Upper lobe of left lung (tissue), 4 donors: ENCODE results near the gene CD8B.

Experiments used
- POLR2AphosphoS5 ChIP-seq, 2 donors: sonication (generic); formaldehyde crosslinking; IDR thresholded peaks; one replicate each; pipeline ENCODE4 v1.5.1; 2017; ENCODE audit warnings: antibody characterized with exemption in 2 of 2
- TF ChIP-seq, protein P1 (sequence below), 6 experiments: fragments of 450-650 bp in 4 of 6; fragments of 200-600 bp in 2 of 6; sonication (generic) in 2 of 6; IDR thresholded peaks; one replicate each; pipeline ENCODE4 v1.5.1; 2016 to 2019; ENCODE audit warnings: antibody characterized with exemption in 6 of 6

GRCh38 chr2:86806059-86806857, 55.4 kb downstream of the CD8B start:
- no peak for TF ChIP-seq POLR2AphosphoS5 (IDR thresholded peaks at IDR 0.05)
- TF ChIP-seq, protein P1, sequence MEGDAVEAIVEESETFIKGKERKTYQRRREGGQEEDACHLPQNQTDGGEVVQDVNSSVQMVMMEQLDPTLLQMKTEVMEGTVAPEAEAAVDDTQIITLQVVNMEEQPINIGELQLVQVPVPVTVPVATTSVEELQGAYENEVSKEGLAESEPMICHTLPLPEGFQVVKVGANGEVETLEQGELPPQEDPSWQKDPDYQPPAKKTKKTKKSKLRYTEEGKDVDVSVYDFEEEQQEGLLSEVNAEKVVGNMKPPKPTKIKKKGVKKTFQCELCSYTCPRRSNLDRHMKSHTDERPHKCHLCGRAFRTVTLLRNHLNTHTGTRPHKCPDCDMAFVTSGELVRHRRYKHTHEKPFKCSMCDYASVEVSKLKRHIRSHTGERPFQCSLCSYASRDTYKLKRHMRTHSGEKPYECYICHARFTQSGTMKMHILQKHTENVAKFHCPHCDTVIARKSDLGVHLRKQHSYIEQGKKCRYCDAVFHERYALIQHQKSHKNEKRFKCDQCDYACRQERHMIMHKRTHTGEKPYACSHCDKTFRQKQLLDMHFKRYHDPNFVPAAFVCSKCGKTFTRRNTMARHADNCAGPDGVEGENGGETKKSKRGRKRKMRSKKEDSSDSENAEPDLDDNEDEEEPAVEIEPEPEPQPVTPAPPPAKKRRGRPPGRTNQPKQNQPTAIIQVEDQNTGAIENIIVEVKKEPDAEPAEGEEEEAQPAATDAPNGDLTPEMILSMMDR (IDR thresholded peaks at IDR 0.05), result no peak
